Activated CD4-positive, alpha-beta T cell treated with anti-CD3 and anti-CD28 coated beads, Interleukin-2, Interleukin-4, amounts not matched to agents 100 ng/mL and 50 ng/mL, durations not matched to agents 16 hours and 8 hours (primary cell): Measurements from ENCODE around the gene OLFM3.

Experiments used
- DNase-seq: peaks from one replicate; pipeline ENCODE4 v3.0.0-alpha.2; 2020; ENCODE audit warnings: low spot score

OLFM3 gene

DNA sequence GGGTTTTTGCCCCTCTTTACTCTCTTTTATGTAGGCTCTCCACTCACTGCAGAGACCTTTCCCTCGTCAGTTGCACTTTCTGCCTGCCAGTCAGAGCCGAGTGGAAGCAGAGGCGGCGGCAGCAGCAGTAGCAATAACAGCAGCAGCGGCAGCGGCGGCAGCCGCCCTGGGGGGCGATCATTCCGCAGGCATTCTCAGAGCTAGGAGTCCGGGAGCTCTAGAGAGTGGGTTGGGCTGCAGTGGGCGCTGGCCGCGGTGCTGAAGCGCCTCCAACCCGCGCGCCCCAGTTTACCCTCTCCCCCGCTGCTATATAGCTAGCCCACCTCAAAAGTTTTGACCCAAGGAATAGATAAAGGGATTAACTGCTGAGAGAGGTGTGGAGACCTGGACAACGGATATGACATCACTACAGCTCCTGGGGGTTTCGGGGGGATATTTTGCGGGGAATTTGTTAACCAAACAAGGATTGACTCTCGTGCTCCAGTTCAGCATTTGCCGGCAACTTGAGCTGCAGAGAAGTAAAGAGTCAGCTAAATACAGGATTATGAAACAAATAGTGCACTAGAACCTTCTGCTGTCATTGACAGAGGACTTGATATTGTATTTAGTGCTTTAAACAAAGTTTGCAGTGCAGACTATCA lies at the start of gene OLFM3:
Gene OLFM3, minus strand, starts transcription at position 102 of the 641 bp plus-strand sequence.
- DNase-seq = no peak

DNA sequence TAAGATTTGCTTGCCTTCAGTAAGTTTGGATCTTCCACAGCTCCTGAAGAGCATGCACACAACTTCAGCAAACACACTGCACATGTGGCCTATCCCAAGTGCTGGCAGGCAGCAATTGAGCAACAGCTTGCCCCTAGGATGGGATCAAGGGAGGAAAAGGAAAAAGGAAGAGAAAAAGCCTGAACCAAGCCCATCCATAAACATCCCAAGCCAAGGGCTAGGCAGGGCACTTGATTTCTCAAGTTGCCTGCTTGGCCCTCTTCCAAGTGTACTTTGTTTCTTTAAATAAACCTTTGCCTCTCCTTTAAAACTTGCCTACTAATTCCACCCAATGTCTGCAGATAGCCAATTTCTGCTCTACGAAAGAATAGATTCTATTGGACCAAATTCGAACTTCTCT lies 49.0 kb upstream of the OLFM3 start:
- no peak for DNase-seq

DNA sequence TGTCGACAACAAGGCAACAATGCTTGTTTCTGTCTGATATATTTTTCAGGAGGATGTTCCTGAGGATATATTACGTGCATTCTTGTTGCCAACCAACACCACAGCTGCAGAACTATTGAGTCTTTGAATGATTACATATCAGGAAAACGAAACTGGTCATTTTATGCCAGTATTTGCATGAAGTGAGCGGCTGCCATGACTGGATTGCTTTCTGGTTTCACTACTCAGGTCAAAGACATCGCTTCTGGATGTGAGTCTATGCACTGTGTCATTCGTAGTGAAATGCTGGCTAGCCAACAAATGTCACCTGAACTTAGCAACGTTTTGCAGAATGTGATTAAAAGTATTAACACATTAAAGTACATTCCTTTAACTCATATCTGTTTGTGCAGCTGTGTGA lies 35.8 kb upstream of the OLFM3 start:
- DNase-seq = no peak

DNA sequence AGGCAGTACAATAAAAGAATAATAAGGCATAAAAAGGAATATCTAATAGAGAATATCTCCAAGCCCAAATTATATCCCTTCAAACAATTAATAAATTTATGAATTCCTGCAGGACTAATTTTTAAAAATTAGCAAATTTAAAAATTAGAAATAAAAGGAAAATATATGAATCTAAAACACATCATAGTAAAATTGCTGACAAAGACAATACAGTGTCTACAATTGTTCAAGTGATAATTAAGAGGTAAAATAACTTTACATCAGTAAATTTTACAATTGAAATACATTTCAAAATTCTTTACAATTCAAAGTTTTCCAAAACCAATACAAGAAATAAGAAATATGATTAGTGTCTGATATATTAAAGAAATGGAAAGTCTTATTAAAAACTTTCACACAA lies 22.8 kb upstream of the OLFM3 start:
- DNase-seq = no peak

DNA sequence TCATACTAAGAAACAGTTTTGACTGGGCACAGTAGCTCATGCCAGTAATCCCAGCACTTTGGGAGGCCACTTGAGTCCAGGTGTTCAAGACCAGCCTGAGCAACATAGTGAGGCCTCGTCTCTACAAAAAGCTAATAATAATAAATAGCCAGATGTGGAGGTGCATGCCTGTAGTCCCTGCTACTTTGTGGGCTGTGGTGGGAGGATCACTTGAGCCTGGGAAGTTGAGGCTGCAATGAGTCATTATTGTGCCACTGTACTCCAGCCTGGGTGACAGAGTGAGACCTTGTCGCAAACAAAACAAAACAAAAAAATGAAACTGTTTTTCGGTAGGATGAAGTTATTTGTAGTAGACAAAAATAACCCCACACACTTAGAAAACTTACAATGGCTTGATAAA lies 19.0 kb upstream of the OLFM3 start:
- DNase-seq = no peak

DNA sequence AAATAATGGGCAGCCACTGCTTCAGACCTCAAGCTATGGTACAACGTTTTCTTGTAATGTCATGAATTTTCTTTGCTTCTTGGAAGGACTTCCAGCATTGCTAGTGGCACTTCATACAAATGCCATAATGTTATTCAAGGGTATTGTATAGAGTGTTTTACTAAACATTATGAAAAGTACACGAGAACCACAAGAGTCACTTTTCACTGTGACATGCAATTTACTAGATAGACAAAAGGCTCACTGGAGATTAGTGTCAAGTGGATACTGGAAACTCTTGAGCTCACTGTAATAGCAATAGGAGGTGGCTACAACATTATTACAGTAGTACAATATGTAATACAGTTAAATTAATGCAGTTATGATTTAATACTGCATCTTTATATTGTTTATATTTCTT lies 5.3 kb upstream of the OLFM3 start:
- DNase-seq = no peak

DNA sequence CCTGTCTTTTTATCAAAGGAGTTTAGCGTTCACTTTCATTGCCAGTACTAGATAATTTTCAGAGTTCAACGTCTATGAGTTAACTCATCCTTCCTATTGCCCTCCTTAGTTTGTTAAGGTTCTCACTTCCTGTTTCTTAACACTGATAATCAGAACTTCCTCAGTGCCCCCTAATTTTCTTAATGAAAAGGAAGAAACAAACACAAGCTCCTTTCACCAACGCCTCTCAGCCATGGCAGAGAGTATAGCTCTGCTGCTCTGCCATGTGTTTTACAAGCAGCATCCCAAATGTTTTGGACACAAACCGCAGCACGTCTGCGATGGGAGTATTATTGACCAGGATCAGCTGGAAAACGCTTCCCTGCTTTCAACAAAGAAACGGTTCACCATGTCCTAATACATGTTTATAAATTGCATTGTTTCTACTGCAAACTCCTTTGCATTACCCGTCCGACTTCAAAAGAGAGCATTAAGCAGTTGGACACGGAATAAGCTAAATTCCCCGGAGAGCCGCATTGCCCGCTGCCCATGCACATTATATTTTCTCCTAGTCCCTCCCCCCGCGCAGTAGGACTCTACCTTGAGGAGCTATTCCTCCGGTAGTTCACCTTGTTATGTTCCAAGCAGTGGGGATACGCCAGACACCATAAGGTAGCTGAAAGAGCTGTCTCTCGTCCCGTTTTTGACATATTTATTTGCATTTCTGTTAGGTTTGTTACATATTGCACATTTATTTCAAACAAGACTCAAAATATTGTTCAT lies 561 bp downstream of the OLFM3 start:
- no peak for DNase-seq

DNA sequence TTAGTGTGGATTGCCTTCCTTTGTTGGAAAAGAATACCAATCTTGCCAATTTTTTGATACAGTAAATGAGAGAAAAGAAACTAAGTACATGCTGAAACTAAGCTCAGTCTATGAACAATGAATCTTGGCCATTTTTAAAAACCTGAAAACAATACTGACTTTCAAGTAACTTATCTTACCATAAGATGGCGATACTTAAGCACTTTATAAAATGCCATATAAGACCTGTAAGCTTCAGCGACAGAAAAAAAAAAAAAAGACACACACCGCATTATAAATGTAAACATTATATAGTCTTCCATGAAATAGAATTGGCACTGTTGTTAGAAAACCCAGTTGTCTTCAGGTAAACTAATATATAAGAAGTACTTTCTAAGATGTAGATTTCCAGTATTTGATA lies 3.0 kb downstream of the OLFM3 start:
- no peak for DNase-seq

DNA sequence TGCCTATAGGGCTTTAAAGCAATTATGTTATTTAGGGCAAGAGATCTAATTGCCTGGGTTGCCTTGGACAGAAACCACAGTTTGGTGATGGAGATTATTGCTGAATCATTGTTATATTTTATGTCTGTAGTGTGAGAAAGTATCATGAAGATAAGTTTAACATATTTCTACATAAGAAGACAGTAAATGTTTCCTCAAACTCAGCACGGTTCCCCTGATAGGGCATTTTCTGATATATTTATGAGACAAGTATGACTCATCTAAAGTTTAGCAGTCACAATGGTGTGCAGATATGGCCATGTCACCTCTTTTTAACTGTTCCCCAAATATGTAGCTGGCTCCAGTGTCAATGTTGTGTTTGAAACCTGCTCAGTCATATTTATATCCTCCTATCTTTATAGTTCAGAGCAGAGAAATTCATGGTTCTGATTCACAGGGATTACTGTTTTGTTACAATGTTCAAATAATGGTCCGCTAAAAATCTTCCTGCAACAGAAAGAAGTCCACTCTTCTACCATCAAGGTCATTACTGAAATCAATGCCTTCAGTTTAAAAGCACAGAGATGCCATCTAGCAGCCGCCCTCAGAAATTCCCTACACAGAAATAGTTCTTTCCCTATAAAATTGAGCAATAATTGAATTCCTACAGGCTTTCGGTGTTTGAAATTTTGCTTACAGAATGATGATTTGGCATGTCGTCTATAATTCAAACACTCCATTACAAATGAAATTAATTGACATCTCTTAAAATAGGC lies 3.7 kb downstream of the OLFM3 start:
- no peak for DNase-seq

DNA sequence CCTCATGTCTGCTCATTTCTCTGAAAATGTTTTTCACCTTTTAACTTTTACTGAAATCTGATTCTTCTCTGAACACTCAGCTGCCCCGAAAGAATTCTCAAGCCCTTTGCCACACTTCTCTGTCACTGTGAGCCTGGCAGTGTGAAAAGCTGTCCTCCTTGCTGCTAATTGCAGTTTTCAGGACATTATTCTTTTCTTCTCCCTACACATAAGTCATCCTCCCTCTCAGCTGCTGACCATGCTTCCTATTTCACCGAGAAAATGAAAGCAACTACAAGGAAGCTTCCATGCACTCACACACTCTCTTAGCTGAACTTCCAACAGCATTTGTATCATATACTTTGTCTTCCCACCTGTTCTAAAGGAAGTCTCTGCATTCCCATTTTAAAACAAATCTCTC lies 15.8 kb downstream of the OLFM3 start:
- DNase-seq = no peak

DNA sequence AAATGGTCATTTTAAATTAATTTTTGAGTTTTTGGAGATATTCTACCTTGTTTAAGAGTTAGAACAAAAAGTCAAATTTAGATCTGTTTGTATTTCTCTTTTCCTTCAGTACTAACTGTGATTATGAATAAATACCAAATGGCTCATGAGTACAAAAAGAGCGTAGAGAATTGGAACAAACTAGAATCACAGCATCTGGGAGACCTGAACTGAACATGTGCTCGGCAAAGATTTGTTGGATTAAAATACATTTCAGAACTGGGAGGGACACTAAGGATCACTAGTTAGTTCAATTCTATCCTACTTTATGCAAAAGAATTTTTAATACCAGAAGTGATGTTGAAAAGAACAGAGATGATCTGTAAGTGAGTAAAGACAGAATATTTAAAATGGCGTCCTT lies 19.5 kb downstream of the OLFM3 start:
- no peak for DNase-seq

DNA sequence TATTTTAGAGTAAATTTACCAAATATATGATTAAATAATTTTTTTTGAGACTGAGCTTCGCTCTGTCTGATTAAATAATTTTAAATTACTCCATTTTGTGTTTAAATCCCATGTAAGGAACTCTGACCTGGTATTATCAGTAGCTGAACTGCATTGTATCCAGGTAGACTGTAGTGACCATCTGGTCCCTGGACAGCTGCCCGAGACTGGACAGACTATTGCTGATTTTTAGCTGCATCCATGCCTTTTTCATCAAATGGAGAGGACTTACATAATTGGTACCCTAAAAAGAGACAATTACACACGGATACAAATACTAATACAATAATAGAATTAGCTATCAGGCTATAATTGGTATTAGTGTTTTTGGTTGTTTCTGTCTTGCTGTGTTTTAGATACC lies 20.6 kb downstream of the OLFM3 start:
- no peak for DNase-seq

DNA sequence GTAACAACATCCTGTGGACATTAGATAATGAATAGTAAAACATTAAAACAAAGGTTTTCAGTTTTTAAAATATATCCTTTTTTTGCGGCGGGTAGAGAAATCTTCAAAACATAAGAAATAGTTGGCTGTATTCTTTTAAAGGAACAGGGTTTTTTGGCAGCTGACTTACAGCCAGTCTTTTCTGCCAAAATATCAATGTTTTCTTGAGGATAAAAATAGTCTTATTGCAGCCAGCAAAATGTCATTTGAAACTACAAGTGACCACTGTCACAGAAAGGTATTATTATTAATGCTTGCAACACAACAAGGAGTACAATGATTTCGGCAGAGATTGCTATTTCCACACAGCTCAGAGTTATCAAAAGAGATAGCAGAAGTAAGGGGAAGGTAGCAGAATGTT lies 21.4 kb downstream of the OLFM3 start:
- DNase-seq = no peak

DNA sequence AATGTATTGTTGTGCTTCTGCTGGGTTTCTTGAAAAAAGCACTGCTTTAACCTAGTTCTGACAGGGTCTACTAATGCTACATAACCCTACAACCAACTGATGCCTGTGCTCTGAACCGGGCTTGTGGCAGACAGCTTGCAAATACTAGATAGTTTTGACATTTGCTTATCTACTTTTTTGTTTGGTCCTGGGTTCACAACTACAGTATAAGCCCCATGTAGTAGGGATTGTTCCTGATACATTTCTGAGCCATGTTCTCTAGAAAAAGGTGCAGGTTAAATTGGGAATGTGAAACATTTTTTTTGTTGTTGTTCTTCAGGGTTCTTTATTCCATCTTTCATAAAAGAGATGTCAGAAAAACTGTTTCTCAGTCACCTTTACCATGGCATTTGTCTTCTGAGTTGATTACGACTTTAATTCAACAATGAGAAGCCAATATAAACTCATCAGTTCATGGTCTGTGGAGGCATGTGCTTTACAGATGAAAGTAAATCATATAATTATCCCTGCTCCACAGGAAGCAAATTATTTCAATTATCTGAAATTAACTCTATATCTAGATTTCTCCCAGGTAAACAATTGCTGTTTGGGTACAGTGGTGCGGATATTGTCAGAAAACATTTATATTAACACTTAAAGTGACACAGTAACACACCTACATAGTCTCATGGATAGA lies 22.0 kb downstream of the OLFM3 start:
- no peak for DNase-seq

DNA sequence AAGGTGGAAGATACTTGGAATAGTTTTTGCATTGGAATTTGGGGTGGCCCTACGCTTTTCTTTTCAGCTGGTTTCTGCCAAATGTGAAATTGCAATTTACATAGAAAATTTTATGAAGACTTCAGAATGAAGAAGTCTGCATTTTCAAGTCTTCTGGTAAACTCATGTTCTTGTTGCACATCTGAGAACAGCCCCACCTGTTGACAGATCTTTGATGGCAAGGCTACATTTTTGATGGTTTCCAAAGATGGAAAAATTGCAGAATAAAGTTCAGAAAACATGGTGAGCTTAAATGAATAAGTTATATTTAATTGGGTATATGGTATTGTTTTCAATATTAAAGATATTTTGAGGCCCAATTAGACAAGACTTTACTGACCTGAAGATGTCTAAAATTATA lies 25.4 kb downstream of the OLFM3 start:
- DNase-seq = no peak

DNA sequence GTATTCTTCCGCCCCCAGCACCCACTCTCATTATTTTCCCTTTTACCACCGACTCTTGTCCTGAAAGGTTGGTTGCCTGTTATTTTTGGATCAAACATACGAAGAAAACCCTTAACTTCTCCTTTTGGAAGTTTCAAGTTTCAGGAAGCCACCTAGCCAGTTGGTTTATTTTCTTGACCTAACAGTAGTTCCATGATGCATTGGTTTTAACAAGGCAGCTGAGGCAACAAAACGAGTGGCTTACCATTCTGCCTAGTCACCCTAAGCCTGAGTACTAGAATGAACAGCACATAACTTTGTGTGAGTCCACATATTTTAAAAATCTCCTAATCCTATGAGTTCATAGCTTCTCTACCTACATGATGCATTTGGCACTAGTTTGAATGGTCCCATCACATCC lies 28.9 kb downstream of the OLFM3 start:
- no peak for DNase-seq

DNA sequence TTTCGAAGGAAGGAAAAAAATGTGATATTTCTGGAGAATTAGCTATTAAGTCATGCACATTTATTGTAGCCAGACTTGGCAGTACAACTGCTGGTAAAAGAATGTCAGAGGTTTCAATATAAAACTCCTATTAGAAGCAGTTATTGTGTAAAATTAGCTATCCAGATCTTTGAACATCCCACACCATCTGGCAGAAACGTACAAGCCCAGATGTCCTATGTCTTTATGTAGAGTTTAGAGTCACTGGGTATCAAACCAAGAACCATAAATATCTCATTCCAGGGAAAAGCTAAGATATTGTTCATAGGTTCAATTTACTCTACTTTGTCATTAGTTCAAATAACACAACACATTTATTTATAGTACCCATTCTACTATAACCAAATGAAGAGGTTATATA lies 31.4 kb downstream of the OLFM3 start:
- DNase-seq = no peak

DNA sequence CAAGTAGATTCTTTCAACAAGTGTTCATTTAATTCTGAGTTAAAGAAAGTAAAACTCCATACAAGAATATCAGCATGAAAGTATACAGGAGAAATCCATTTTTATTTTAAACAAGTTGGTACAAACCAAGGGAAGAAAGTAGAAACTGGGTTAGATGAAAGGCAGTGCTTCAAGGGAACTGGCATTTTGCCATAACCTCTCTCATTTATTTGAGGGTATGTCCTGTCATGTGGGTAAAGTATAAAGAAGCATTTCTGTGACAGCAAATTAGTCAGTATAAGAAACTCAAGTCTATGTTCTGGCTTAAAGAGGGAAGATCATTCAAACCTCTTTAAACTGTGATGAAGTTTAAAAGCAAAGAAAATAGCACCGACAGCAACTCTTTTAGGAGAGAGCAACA lies 32.0 kb downstream of the OLFM3 start:
- DNase-seq = no peak

DNA sequence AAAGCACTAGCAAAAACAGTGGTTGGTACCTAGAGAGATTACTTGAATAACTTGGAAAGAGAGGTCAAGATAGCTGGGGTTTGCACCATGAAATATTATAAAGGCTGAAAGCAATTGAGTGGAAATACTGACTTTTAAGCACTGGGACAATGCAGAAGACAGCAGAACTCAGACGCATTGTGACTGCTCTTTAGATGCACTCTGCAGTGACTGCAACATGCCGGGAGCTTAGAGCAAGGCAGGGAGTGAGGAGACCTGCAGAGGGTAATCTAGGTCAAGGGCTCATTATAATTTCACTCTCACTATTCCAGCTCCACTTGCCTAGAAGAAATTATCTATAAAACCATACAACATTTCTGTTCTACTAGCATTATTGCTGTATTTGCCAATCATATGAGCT lies 36.6 kb downstream of the OLFM3 start:
- no peak for DNase-seq

DNA sequence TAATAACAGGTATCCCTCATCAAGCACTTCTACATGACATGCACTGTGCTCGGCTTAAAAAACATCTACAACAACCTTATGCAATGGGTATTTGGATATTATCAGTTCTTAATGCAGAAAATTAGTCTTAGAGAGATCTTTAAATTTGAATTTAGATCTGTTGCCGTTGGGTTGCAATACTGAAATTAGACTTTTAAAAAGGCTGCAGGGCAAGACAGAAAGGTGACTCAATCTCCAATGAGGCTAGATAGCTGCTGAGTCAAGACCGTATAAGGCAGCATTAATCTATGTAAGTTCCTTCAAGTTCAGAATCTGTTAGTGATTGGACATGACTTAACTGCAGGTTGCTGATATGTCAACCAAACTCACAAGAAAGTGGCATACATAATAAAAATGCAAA lies 37.3 kb downstream of the OLFM3 start:
- no peak for DNase-seq

DNA sequence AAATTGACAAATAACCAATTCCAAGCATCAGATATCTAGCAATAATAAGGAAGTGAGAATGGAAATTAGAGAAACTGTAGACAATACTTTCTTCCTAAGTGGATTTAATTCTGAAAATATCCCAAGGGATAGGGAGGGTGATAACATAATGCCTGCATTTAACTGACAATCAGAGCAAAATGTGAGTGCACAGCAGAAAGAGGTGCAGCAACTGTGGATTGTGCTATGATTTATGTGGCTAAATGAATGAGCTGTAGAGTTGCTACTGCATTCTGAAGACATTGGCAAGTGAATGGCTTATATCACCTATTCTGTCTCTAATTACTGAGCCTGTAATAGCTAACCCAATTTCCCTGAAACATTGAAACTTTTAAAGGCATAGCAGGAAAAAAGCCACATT lies 39.0 kb downstream of the OLFM3 start:
- DNase-seq = no peak

DNA sequence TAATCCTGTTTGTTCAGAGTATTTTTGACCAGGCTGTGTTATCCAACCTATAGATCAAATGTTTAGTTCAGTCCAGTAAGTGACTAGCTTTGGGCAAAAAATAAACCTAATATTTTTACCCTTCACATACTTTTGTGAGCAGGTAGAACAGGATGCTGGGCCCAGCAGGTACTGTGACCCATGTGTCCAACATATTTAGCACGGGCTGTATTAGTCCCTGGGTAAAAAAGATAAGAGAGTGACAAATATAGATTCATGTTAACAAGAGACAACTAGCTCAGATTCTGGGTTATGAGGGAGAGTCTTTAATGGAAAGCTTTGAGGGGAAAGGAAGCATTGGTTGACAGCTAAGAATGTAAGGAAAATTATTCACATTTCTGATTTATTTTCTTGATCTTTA lies 43.1 kb downstream of the OLFM3 start:
- DNase-seq = no peak

DNA sequence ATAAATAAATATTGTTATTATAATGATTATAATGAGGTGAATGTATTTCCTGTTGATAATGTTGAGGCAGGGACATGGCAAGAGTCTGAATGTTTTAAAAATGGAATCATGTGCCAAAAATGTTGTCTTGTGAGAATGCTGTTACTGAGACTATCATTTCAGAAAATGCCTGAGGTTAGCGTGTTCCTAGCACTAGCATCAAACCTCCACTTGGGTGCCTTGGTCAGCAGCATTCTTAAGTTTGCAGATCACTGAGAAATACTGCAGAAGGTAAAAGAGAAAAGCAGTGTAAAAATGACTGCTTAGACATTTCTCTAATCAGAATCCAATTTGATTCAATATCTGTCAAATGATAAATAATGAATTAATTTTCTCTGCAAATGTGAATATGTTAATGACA lies 50.8 kb downstream of the OLFM3 start:
- DNase-seq = no peak
